CD14-positive monocyte (primary cell): ENCODE data around the gene HTRA3. TPM values are rescaled to one million over a fixed set of nuclear protein-coding genes. Genes with fewer than 3 reads are reported as not detected.

ENCODE experiments used
- DNase-seq, 3 donors: peaks; one replicate each; pipeline ENCODE4 v3.0.0-alpha.2; 2011 to 2022
- H2AFZ ChIP-seq: 2 replicates; pipeline ENCODE4 v1.6.0; 2012; ENCODE audit warnings: mild to moderate bottlenecking, low read depth, low read length, inconsistent platforms; ENCODE audit not compliant: insufficient read depth, poor library complexity, severe bottlenecking
- H3K27ac ChIP-seq, 2 donors: 1 replicate in 1 of 2; 2 replicates in 1 of 2; pipeline ENCODE4 v1.5.1; 2012 to 2013; ENCODE audit warnings: low read length in 2 of 2, control low read depth in 1 of 2, inconsistent platforms in 1 of 2, low read depth in 1 of 2, mild to moderate bottlenecking in 1 of 2
- H3K27me3 ChIP-seq, 2 donors: one replicate each; pipeline versions ENCODE4 v1.6.0 to v1.6.1; 2011 to 2013; ENCODE audit warnings: low read length in 2 of 2; ENCODE audit not compliant: control insufficient read depth in 2 of 2, insufficient read depth in 2 of 2
- H3K36me3 ChIP-seq, 2 donors: replicated peaks in 1 of 2; 1 replicate in 1 of 2; 2 replicates in 1 of 2; pipeline versions ENCODE4 v1.5.1 to v1.6.1; 2012 to 2013; ENCODE audit warnings: low read length in 2 of 2, control low read depth in 1 of 2, inconsistent platforms in 1 of 2, mild to moderate bottlenecking in 1 of 2; ENCODE audit not compliant: insufficient read depth in 2 of 2, control insufficient read depth in 1 of 2
- H3K4me1 ChIP-seq, 2 donors: 1 replicate in 1 of 2; 2 replicates in 1 of 2; pipeline versions ENCODE4 v1.5.1 to v1.6.1; 2012 to 2013; ENCODE audit warnings: low read length in 2 of 2, control low read depth in 1 of 2, inconsistent platforms in 1 of 2, mild to moderate bottlenecking in 1 of 2, moderate library complexity in 1 of 2; ENCODE audit not compliant: insufficient read depth in 2 of 2, control insufficient read depth in 1 of 2
- H3K4me2 ChIP-seq: replicated peaks from 2 replicates; pipeline ENCODE3; 2012; ENCODE audit warnings: low read length, moderate library complexity, mild to moderate bottlenecking; ENCODE audit not compliant: poor library complexity, severe bottlenecking; ENCODE audit errors: extremely low read depth
- H3K4me3 ChIP-seq, 3 experiments: fragments of 200-600 bp in 1 of 3; sonication (generic) in 1 of 3; replicated peaks in 1 of 3; 1 replicate in 2 of 3; 2 replicates in 1 of 3; pipeline ENCODE4 v1.5.1; 2011 to 2013; ENCODE audit warnings: low read length in 3 of 3, mild to moderate bottlenecking in 3 of 3, control low read depth in 2 of 3, low read depth in 2 of 3, inconsistent platforms in 1 of 3, moderate library complexity in 1 of 3
- H3K79me2 ChIP-seq: 2 replicates; pipeline ENCODE4 v1.6.0; 2012; ENCODE audit warnings: mild to moderate bottlenecking, control low read depth, inconsistent platforms, low read length, moderate library complexity; ENCODE audit not compliant: insufficient read depth
- H3K9ac ChIP-seq: 2 replicates; pipeline ENCODE4 v1.6.0; 2017; ENCODE audit warnings: low read length, mild to moderate bottlenecking; ENCODE audit not compliant: insufficient read depth, poor library complexity, severe bottlenecking
- H3K9me3 ChIP-seq, 2 donors: replicated peaks in 1 of 2; 1 replicate in 1 of 2; 2 replicates in 1 of 2; pipeline versions ENCODE4 v1.5.1 to v1.6.1; 2012 to 2013; ENCODE audit warnings: low read length in 2 of 2, control low read depth in 1 of 2; ENCODE audit not compliant: control insufficient read depth in 1 of 2, insufficient read depth in 1 of 2
- H4K20me1 ChIP-seq: 2 replicates; pipeline ENCODE4 v1.6.0; 2012; ENCODE audit warnings: mild to moderate bottlenecking, low read length, control low read depth, moderate library complexity; ENCODE audit not compliant: insufficient read depth
- H3K27ac Mint-ChIP-seq, 7 donors: one replicate each; pipeline ENCODE4 v1.8.0; 2020; ENCODE audit warnings: mild to moderate bottlenecking in 7 of 7, mixed read lengths in 7 of 7, moderate library complexity in 6 of 7, inconsistent platforms in 2 of 7
- H3K27me3 Mint-ChIP-seq, 3 donors: one replicate each; pipeline ENCODE4 v1.8.0; 2021 to 2022; ENCODE audit warnings: low read depth in 3 of 3, mild to moderate bottlenecking in 3 of 3, mixed read lengths in 3 of 3, moderate library complexity in 3 of 3, inconsistent platforms in 1 of 3
- H3K36me3 Mint-ChIP-seq, 2 donors: one replicate each; pipeline ENCODE4 v1.8.0; 2020; ENCODE audit warnings: mixed read lengths in 2 of 2, inconsistent platforms in 1 of 2, mild to moderate bottlenecking in 1 of 2
- H3K4me1 Mint-ChIP-seq: one replicate; pipeline ENCODE4 v1.8.0; 2020; ENCODE audit warnings: mild to moderate bottlenecking, mixed read lengths
- H3K4me3 Mint-ChIP-seq, 2 donors: one replicate each; pipeline ENCODE4 v1.8.0; 2020; ENCODE audit warnings: mild to moderate bottlenecking in 2 of 2, mixed read lengths in 2 of 2, moderate library complexity in 1 of 2
- H3K9me3 Mint-ChIP-seq, 7 donors: one replicate each; pipeline ENCODE4 v1.8.0; 2020 to 2022; ENCODE audit warnings: mixed read lengths in 7 of 7, mild to moderate bottlenecking in 6 of 7, moderate library complexity in 6 of 7, inconsistent platforms in 2 of 7
- WGBS: methylation state at CpG from one replicate; pipeline ENCODE4 v1.1.5; 2013; ENCODE audit warnings: missing lambda C conversion rate; ENCODE audit not compliant: insufficient coverage; 5-methylcytosine and 5-hydroxymethylcytosine counted together
- intact Hi-C, 2 donors: fragments of 100-400 bp; cut with micrococcal nuclease; formaldehyde crosslinking; loops; one replicate each; pipeline versions ENCODE4 v1.15.0 to v1.15.1; 2023
- polyA plus RNA-seq, 3 donors: library from polyadenylated mRNA; depleted of rRNA in 1 of 3; unstranded in 2 of 3; stranded (reverse) in 1 of 3; fragments of 300-500 nt in 2 of 3; fragments of >200 nt in 1 of 3; fragmentation: Illumina TruSeq in 2 of 3; gene quantifications; 1 replicate in 2 of 3; 2 replicates in 1 of 3; pipeline ENCODE4 v1.2.3, GENCODE V29; 2012 to 2021
- TF ChIP-seq, protein P1 (sequence below): fragments of 200-600 bp; IDR thresholded peaks from one replicate; pipeline ENCODE4 v1.8.0; 2022; ENCODE audit warnings: antibody characterized with exemption, mild to moderate bottlenecking

The HTRA3 gene
- polyA plus RNA-seq, 3 donors, result not detected

DNA sequence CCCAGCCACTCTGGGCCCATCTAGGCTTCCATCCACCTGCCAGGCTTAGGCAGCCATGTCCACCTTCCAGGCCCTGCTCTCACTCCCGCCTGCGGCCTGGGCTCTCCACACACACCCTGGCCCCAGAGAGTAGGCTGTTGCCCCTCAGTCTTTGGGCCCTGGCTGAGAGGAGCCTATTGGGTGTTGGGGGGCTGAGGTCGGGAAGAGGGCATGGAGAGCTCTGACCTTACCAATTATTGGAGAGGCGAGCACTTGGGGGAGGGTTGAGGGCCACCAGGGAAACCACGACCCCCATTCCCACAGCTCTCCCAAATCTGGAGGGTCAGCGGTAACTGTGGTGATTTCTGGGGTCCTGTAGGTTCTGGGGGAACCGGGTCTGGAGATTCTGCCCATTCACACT, 38.2 kb downstream of the HTRA3 start:
- Histone ChIP-seq H3K9me3 (no peaks in the 10 kb centered on the region), H3K27ac (no peak overlapping the region), H2AFZ (no peak overlapping the region), H3K79me2 (no peaks in the 10 kb centered on the region), H4K20me1 (no peaks in the 10 kb centered on the region), H3K36me3 (no peaks in the 10 kb centered on the region), H3K27me3 (no peaks in the 10 kb centered on the region), H3K4me1 (peaks cover 7% of the 10 kb centered on the region in 2 donors), H3K4me2 (no peak overlapping the region), H3K9ac (no peak overlapping the region), H3K4me3 (no peak overlapping the region)
- Mint-ChIP-seq H3K27ac (no peak overlapping the region), H3K36me3 (no peaks in the 10 kb centered on the region), H3K4me1 (peaks cover 6% of the 10 kb centered on the region), H3K4me3 (no peak overlapping the region), H3K27me3 (peaks cover 0 to 5% (median 3%) of the 10 kb centered on the region in 3 donors), H3K9me3 (peaks cover 0 to 4% (median 0%) of the 10 kb centered on the region in 7 donors)
- WGBS, result no CpG with 5 or more reads among the region's 7 CpGs
- TF ChIP-seq, protein P1, sequence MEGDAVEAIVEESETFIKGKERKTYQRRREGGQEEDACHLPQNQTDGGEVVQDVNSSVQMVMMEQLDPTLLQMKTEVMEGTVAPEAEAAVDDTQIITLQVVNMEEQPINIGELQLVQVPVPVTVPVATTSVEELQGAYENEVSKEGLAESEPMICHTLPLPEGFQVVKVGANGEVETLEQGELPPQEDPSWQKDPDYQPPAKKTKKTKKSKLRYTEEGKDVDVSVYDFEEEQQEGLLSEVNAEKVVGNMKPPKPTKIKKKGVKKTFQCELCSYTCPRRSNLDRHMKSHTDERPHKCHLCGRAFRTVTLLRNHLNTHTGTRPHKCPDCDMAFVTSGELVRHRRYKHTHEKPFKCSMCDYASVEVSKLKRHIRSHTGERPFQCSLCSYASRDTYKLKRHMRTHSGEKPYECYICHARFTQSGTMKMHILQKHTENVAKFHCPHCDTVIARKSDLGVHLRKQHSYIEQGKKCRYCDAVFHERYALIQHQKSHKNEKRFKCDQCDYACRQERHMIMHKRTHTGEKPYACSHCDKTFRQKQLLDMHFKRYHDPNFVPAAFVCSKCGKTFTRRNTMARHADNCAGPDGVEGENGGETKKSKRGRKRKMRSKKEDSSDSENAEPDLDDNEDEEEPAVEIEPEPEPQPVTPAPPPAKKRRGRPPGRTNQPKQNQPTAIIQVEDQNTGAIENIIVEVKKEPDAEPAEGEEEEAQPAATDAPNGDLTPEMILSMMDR, result no peak
- DNase-seq, result no peak
- intact Hi-C loops, result no loop called here

DNA sequence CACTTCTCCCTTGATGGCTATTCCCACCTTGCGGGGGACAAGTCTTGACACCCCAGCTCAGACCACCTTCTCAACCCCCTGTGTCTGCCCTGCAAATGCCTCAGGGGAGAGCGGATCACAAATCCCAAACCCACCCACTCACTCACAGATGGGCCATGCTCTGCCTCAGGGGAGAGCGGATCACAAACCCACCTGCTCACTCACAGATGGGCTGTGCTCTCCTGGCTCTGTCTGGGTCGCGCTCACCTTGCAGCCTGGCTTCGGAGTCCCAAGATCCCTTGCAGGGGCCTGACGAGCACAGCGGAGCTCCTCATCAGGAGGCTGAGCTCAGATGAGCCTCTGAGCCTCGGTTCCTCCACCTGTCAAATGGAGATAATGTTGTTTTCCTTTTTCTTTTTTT, 38.6 kb downstream of the HTRA3 start:
- Histone ChIP-seq H4K20me1 (no peaks in the 10 kb centered on the region), H3K4me1 (peaks cover 7% of the 10 kb centered on the region in 2 donors), H3K9me3 (no peaks in the 10 kb centered on the region), H2AFZ (no peak overlapping the region), H3K27me3 (no peaks in the 10 kb centered on the region), H3K4me2 (no peak overlapping the region), H3K9ac (no peak overlapping the region), H3K79me2 (no peaks in the 10 kb centered on the region), H3K36me3 (no peaks in the 10 kb centered on the region), H3K4me3 (no peak overlapping the region), H3K27ac (no peak overlapping the region)
- WGBS, result 100% methylated on average over 3 of the region's 9 CpGs
- no peak overlapping the region for H3K4me3 Mint-ChIP-seq
- TF ChIP-seq, protein P1, result no peak
- H3K27me3 Mint-ChIP-seq, result peaks cover 0 to 5% (median 3%) of the 10 kb centered on the region in 3 donors
- intact Hi-C loops, result no loop called here
- peaks cover 6% of the 10 kb centered on the region for H3K4me1 Mint-ChIP-seq
- no peak for DNase-seq
- peaks cover 0 to 4% (median 0%) of the 10 kb centered on the region in 7 donors for H3K9me3 Mint-ChIP-seq
- H3K36me3 Mint-ChIP-seq, result no peaks in the 10 kb centered on the region
- no peak overlapping the region for H3K27ac Mint-ChIP-seq
